DMS 273 (cell line): ENCODE data around the gene DLGAP1.

ENCODE experiments used
- DNase-seq: peaks from one replicate; lab custom pipeline; 2025; ENCODE audit not compliant: unreplicated experiment; lab: John Stamatoyannopoulos, UW

DLGAP1 gene

DNA sequence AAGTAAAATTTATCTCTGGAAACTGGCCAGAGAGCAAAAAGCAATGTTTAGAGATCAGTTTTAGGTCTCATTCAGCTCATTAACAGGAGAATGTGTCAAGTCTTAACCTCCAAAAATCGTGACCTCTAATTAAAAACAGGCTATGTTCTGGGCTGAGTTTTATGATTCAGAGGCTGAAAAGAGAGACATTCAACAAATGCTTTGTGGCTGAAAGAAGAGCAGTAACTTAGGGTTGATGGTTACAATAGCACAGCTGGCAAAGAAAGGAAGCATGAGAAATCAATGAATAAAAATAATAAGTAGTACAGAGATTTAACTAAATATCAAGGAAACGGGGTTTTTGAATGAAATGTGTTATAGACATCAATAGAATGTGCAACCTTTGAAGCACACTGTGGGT lies 992.1 kb downstream of the DLGAP1 start:
- DNase-seq: no peak

DNA sequence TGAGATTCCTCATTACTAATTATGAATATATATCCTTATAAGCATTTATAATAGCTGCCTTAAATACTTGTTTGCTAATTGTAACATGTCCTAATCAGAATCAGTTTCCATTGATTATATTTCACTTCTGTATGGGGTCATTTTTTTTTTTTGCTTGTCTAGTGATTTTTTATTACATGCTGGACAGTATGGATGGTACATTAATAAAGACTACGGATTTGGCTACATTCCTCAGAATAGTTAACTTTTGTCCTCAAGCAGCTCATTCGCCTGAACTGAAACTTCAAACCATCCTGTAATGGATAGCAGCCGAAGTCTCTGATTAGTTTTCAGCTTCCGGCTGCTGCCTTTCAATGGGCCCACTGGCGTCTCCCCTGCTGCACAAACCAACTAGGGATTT lies 993.4 kb downstream of the DLGAP1 start:
- no peak for DNase-seq

DNA sequence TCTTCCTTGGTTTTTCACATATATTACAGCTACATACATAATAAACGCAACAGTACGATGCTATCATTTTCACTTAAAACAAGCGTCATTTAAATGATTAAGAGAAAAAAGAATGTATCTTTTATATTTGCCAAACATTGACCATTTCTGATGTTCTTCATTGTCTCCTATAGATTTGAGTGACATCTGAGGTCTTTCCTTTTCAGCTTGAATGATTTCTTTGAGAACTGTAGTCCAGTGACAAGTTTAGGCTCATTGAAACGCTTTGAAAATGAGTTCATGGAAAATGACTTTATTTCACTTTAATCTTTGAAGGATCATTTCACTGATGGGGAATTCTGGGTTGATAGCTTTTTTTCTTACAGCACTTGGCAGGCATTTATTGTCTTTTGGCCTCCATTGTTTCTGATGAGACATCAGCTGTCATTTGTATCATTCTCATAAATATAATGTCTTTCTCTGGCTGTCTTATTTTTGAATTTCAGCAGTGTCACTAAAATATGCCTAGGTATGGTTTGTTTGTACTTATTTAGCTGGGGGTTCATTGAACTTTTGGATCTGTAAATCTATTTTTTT lies 994.2 kb downstream of the DLGAP1 start:
- DNase-seq: no peak

DNA sequence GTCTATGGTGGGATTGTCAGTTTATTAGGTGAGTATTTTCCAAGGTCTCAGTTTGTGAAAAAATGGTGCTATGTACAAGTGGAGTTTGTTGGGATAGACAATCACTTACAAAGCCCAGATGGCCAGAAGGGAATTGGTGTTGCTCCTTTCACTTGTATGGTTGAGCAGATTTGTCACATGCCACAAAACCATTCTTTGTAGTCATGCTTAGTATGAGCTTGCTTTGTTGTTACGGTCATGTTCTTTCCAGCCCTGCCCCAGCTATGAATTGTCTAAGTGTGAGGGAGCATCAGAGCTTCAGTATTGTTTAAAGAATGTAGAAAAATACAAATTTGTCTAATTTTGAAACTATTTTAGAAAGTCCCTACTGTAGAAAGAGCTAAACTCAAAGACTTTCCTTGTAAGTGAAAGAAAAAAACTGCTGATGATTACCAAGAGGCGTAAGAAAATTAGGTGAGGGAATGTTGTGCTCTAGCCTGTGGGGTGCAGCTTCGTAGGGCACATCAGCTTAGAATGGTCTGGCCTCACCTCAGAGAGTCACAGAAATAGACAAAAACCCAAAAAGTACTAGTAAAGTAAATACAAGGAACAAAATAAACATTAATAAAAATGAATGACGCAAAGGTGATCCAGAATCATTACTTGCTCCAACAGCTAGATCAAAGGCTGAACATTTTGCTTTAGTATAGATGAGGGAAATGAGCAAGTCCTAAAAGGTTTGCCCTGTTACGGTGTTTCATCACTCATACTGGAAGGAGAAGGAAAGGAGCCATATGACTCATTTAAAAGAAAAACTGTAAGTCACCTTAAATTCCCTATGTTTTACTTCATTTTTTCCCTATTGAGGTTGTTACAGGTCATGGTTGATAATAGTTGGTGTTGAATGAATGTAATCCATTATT lies 995.9 kb downstream of the DLGAP1 start:
- no peak for DNase-seq

DNA sequence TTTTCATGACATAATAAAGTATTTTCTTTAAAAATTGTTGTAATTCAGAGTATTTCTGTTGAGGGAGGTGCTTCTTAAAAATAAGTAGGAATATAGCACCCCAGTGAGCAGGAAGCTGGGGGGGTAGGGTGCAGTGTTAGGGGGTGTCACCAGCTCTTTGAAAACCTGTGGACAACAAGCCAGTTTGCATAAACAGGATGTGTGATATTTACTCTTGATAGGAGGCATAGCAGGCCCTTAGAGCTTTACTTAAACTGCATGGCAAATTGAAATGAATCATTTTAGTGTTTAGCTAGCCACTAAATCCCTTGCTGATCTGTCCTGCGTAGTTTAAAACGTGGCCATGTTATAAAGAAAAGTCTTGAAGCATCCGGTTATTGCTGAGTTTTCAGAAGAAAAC lies 996.7 kb downstream of the DLGAP1 start:
- DNase-seq: no peak

DNA sequence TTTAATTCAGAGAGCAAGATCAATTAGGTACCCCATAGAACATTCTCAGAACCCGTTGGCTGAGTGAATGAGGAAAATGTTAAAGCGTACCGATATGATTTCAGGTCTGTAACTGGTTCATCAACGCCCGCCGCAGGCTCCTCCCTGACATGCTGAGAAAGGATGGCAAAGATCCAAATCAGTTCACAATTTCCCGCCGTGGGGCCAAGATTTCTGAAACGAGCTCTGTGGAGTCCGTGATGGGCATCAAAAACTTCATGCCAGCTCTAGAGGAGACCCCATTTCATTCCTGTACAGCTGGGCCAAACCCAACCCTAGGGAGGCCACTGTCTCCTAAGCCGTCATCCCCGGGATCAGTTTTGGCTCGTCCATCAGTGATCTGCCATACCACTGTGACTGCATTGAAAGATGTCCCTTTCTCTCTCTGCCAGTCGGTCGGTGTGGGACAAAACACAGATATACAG lies 997.8 kb downstream of the DLGAP1 start:
- no peak for DNase-seq

DNA sequence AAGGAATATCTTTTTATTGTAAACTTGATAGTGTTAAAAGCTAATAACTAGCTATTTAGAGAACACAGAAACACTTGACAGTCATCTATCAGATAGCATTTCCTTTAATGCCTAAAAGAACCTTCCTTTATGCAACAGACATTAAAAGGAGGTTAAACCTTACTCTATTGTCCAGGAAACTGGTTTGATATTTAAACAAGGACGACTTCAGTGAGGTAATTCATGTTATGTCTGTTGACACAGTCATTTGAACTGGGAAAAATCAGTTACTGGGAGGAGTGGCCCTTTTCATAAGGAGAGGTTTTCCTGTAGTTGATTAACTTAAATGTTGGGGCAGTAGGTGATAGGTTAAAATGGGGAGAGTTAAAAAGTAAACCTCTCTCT lies 998.4 kb downstream of the DLGAP1 start:
- DNase-seq: no peak

DNA sequence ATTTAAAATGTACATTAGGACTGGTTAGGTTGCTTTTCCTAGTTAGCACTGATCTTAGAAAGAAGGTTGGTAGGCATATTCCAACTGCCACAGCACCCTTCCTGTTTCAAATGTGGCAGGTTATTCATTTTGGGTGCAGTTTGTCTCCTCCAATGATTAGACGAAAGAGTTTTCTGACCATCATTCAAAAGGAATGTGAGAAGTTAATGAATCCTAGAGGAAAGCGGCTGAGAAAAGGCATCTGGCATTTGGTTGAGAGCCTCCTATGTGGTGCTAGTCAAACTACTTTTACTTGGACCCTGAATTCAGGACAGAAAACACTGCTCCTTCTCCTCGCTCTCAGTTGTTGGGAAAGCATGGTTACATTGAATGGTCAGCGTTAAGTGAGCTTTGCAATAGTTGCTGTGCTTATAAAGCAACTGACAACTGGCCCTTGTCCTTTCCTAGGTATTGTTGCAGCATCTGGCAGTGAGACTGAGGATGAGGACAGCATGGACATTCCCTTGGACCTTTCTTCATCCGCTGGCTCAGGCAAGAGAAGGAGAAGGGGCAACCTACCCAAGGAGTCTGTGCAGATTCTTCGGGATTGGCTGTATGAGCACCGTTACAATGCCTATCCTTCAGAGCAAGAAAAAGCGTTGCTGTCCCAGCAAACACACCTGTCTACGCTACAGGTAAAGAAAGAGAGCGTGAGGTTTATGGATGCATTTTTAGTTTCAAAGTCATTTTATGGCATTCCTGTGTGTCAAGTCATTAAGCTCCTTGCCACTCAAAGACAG lies 999.0 kb downstream of the DLGAP1 start:
- no peak for DNase-seq

DNA sequence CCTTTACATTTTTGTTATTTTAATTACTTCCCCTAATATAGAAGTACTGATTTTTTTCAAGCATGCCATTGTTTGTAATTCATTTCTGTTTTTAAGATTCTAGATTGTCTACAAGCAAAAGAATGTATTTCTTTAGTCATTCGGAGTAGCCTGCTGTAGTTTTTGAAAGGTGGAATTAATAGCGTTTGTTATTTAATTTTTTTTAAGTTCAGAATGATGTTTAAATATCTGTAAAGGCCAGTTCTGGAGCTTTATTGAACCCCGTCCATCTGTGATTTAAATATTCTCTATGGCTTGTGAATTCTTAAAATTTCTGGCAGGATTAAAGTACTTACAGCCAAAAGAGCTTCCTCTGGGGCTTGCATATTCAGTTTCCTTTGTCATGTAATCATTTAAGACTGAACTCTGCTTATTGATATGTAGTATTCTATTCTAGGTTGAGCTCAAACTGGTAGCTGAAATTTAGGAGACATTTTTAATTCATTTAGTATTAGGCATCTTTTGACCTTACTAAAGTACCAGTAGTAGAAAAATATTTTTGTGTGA lies 999.9 kb downstream of the DLGAP1 start:
- no peak for DNase-seq

DNA sequence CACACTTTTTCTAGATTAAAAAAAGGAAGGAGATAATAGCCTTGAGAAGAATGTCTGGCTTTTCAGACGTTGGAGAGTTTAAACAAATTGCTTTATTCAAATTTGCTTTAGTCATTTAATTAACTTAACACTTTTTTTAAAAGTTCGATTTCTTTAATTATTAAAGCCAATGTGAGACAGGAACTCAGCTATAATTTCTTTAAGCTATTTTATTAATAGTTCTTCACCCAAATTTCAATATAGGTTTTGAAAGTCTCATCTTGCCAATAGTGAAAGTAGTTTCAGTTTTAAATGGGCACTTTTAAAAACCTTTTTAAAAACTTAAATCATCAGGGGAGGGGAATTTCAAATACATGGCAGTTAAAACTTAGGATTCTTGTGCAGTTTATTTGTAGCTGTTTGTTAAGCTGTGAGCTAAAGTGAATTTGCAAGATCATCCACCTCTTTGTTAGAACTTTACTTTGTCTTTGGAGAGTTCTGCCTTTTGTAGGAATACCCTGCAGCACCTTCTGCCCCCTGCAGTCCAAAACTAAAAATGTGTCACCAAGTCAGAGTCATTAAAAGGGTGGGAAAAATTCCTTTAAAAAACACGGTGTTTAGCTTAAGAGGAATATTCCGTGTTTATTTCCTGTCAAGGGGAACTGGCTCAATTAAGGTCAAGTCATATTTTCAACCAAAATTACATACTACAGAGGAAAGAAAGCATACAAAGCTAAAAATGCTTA lies 1000.6 kb downstream of the DLGAP1 start:
- peak; percentile 73 for DNase-seq

DNA sequence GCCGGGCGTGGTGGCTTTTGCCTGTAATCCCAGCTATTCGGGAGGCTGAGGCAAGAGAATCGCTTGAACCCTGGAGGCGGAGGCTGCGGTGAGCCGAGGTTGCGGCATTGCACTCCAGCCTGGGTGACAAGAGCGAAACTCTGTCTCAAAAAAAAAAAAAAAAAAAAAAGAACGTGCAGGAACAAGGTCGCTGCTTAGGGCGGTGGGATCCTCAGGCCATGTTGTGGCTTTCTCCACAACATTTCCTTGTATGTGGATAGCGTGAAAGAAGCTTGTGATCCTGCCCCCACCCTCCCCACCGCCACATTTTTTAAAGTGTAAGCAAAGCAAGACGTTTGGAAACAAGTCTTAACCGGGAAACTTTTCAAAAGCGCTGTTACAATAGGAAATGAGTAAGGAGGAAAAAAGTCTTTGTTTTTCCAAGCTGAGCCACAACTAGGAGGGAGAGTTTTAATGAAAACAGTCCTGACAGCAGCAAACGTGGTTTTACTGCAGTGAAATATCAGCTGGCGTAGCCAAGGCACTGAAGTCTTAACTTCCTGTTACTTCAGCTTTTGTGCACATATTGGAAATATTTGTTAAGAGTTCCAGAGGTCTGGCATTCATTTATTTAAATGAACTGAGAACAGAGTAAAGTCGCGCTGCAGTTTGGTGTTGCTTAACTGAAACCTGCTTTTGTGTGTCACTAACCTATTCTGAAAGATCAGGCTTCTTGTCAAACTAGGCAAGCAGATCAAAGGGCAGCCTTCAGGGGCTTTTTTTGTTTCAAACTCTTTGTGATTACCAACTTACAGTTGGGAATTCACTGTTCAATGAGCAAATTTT lies 1001.4 kb downstream of the DLGAP1 start:
- DNase-seq: peak; percentile 32

DNA sequence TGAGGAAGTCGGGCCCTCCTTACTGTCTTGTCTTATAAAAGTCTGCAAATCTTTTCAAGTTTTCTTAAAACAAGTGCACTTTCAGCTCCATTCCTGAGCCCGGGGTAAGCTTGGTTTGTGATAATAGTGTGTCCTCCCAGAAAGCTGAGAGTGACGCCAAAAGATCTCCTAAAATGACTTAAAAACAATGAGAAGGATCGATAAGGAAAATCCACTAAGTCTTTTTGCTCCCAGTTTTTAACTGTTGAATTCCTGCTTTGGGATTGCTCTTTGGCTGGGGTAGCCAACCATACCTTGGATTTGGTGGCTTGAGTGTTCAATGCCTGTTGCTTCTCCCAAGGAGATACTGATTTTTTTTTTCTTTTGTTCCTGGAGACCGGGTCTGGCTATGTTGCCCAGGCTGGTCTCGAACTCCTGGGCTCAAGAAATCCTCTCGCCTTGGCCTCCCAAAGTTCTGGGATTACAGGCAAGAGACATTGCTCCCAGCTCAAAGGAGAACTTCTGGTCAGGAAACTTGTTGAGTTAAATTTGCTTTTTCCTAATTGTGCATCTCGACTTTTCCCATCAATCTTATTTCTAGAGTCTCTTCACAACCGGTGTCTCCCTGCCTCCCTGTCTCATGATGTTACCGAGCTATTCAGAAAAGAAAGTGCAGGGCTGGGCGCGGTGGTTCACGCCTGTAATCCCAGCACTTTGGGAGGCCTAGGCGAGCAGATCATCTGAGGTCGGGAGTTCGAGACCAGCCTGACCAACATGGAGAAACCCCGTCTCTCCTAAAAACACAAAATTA lies 1002.2 kb downstream of the DLGAP1 start:
- DNase-seq: no peak

DNA sequence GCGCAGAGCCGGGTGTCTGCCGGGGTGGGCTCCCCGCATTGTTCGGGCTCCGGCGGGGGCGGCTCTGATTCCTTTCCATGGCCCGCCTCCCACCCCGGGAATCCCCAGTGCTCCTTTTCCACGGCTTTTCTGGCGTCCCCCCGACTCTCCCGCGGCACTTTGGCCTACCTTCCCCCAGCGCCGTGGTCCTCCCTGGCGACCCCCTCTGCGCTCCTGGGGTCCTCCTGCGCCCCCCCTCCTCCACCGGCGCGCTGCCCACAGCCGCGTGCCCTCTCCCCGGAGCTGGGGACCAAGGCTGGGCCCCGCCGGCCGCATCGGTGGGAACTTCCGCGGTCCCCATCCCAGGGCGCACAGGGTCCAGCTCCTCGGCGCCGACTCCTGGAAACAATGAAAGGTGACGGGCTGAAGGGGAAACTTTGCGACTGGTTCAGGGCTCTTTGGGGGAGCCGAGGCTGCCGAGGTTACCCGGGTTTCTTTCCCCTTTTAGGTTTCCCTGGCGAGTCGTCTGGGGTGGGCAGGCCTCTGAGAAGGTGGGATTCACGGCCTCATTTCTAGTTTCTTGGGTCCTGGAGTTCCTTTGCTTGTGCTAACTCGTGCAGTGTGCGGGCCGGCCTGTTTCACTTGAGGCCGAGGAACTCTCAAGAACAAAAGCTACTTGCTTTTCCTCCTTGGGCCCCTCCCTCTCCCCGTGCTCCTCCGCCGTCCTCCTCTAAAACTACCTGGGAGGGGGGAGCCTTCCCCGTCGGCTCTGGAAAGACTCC lies 1002.9 kb downstream of the DLGAP1 start:
- peak; percentile 55 for DNase-seq

DNA sequence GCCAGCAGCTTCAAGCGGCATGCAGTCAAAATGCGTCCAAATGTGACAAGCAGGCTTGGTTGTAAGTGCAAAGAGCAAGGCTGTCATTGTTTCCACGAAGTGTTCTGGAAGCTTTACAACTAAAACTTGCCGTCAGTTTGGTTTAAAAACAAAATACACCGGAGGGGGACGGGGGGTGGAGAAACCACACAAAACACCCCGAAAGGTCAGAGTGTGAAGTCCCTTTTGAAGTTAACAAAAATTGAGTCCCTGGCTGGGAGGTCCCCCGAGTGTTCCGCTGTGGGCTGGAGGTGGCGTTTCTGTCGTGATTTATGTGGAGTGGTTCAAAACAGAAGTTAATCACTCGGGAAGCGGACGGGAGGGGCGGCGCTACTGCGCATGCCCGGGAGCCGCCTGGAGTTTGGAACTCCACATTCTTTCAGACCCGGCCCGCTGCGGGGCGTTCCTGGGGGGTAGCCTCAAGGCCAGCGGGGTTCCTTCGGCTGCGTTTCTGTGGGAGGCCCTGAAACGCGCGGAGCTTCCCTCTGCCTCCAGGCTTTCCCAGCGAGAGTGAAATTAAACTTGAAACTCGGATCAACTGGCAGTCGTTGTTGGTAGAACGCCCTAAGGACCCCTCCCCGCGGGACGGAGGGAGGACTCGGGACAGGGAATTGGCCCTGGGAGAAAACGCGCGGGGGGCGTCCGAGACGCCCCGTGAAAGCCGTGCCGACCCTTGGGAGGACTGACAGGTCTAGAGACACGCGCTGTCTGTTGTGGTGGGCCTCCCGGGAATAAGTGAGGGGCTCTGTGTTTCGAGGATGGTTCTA lies 1003.7 kb downstream of the DLGAP1 start:
- peak; percentile 92 for DNase-seq

DNA sequence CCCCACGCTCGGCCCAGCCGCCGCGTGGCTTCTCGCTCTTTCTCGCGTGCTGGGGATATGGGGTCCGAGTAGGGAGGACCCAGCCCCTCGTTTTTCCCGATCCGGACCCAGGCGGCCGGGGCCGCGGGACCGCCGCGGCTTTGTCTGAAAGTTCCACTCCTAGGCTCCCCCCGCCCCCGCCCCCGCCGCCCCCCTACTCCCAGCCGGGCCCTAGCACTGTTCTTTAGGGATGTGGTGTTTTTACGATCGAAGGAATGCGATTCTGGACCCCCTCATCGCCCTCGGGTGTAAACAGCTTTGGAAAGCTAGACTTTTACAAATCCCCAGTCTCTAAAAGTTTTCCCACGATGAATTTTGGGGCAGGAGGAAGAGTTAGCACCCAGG lies 1004.3 kb downstream of the DLGAP1 start:
- no peak for DNase-seq

DNA sequence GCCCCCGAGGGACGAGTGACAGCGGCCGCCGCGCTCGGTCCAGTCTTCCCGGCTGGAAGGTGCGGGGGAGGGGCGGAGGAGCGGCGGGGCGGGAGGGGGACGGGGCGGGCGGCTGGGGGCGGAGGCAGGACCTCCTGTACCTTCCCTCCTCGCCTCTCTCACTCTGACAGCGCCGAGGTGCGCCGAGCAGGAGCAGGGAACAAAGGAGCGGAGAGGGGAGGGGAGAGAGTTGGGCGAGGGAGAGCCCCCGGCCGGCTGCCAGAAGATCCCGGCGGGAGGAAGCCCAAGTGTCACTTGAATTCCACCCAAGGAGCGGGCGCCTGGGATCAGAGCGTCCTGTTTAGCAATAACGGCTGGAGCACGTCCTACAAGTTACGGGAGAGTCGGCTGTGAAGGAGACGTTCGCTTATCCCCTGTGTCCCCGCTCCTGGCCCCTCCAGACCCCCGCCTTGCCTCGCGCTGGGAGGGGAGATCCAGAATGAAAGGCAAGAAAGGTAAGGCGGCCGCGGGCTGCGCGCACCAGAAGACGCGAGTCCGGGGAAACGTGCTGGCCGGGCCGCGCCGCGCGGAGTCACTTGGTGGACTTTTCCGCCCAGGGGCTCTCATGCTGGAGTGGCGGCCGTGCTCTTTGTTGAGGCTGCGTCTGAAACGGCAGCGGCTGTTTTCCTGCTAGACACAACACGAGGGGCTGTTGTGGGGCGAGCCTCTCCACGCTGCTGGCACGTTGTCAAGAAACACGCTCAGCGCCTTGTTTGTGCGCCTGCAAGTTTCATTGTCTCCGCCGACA lies 1004.9 kb downstream of the DLGAP1 start, which contains the start of gene TGIF1:
Gene TGIF1, plus strand, starts transcription at position 161 of the 787 bp plus-strand sequence. Its CDS starts 318 bp downstream, at position 479.
- DNase-seq: peak; percentile 93
